ENCODE results near the gene TRIM23. TPM values are rescaled to one million over a fixed set of nuclear protein-coding genes. Genes with fewer than 3 reads are reported as not detected.

TRIM23 gene
- total RNA-seq: 18.4 and 27.3 TPM in 2 replicates

DNA sequence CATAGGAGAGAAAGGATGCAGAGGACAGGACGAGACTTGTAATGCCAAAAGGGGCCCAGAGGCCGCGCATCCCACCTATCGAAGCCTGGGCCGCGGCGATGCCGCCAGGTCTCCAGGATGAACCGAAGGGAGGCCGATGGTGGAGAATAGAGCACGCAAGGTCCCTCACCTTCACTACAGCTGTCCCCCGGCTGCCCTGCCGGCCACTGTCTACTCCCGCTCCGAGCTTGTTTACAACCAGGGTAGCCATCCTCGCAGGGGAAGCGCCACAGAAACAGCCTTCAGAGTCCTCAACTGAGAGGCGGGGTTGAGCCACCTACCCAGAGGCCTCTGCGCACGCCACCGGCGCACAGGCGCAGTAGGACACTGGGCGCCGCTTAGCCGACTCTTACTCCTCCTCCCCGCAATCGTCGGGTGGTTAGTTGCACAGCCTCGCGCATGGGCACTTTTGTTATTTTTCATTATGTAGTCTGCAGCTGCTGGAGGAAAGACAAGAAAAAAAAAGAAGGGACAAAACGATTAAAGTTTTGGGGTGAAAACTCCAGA lies at the start of gene TRIM23:
TSS of gene TRIM23 (minus strand) at position 309 of the 546 bp plus-strand sequence. CDS start at position 250, 59 bp downstream.

DNA sequence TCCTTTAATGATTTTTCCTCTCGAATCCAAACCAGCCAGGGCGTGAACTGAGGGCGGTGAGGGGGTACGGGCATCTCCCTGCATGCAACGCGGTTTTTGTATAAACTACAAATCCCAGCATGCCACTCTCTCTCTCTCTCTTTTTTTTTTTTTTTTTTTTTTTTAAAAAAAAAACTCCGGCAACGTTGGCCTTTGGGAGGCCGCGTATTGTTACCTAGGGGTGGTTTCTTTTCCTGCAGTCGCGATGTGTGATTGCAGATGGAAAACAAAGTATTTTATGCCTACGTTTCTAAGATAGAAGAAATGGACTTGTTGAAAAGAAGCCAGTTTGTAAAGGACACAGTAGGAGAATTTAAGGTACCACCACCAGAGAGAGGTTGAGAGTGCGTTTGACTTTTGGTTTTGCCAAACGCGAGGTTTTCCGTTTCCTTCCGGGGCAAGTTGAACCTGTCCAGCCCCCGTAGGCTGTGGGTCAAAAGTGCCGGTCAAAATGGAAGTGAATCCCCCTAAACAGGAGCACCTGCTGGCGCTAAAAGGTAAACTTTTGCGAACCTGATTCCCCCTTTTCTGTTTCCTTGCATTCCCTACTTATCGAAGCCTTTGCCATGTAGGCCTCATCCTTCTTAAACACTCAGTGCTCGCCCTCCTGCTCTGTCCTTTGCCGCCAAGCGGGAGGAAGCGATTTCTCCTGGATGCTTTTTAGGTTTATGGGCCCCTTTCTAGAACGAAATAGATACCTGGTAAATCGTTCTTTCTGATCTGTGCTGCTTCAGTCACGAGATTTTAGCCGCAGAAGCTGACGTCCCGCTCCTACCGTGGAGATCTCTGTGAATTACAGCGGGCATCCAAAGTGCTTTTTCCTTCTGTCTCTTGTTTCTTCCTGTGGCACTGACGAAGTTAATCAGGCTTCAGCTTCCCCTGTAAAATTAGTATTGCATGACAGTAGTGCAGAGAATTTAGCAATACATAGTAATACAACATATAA lies 730 bp upstream of the TRIM23 start, which contains the start of the genes SHLD3 and TRAPPC13:
TSS of gene SHLD3 (plus strand) at position 457 of the 985 bp plus-strand sequence. CDS start 4,561 bp downstream, outside the sequence.
TSS of gene TRAPPC13 (plus strand) at position 457 of the 985 bp plus-strand sequence. CDS start at position 491, 34 bp downstream.

DNA sequence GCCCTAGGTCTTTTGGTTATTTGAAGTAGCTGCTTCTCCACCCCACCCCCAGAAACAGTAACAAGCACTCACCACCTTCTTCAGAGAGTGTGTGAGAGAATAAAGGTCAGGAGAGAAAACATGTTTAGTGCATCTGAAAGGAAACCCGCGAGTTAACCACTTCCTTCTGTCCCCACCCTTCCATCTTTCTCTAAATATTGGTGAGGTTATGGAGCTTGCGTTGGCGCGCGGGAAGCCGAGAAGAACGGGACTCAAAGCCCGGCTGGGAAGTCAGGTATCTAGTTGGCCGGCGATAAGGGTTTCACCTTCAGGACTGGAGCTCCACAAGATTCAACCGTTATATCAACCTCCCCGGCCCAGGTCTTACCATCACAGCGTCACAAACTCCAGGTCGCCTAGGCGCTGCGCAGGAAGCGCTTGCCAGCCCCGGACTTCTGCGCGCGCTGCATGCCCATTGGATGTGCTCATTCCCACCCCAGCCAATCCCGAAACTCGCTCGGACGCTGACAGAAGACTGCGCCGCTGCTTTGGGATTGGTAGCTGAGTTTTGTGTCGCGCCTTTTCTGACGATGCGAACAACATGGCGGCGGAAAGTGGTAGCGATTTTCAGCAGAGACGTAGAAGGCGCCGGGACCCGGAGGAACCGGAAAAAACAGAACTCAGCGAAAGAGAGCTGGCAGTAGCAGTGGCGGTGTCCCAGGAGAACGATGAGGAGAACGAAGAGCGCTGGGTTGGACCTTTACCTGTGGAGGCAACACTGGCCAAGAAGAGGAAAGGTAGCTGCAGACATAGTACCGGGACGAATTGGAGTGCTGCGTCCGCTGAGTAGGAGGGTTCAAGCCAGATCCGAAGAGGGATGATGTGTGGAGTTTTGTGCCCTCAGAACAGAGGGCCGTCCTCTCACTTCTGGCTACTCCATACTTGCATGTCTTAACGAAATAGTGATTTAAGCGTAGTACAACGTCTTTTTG lies 61.1 kb downstream of the TRIM23 start, which contains the start of the genes CENPK and PPWD1:
TSS of gene CENPK (minus strand) at position 438 of the 971 bp plus-strand sequence. CDS start 8,261 bp downstream, outside the sequence.
TSS of gene PPWD1 (plus strand) at position 566 of the 971 bp plus-strand sequence. CDS start at position 581, 15 bp downstream.

Other genes starting within 250 kb of the TRIM23 start
- 40.3 and 77.9 TPM in 2 replicates for gene ADAMTS6, start 142.4 kb downstream of the TRIM23 start, total RNA-seq
- gene CENPK, start 61.2 kb downstream of the TRIM23 start, total RNA-seq: 12.1 and 20.7 TPM in 2 replicates
- 30.5 and 38.9 TPM in 2 replicates for gene PPWD1, start 61.0 kb downstream of the TRIM23 start, total RNA-seq
- gene SHLD3, start 694 bp upstream of the TRIM23 start, total RNA-seq: 3.6 and 4.1 TPM in 2 replicates
- 23.8 and 24.1 TPM in 2 replicates for gene TRAPPC13, start 694 bp upstream of the TRIM23 start, total RNA-seq
- 6.8 and 9.3 TPM in 2 replicates for gene SGTB, start 97.8 kb upstream of the TRIM23 start, total RNA-seq
- gene NLN, start 97.9 kb upstream of the TRIM23 start, total RNA-seq: 35.7 and 38.0 TPM in 2 replicates